HG02981 (cell line): ENCODE results near the gene PRRT1.

Experiments
- ATAC-seq: cut with Tn5 transposase; IDR thresholded peaks from one replicate; pipeline ENCODE4 v1.9.1; 2021; ENCODE audit warnings: mild to moderate bottlenecking, moderate library complexity; ENCODE audit not compliant: unreplicated experiment

PRRT1 gene

GRCh38 chr6:32127717-32128592, 23.8 kb downstream of the PRRT1 start, which contains the start of gene ATF6B:
Gene ATF6B, minus strand, starts transcription at chr6:32128246. Its CDS starts 39 bp downstream, at chr6:32128207.
- ATAC-seq, result peak; percentile 90

- ATAC-seq, result no peak
Measured at GRCh38 chr6:32127409-32127716, 24.4 kb downstream of the PRRT1 start.

GRCh38 chr6:32126880-32127279, 24.9 kb downstream of the PRRT1 start:
- no peak for ATAC-seq

GRCh38 chr6:32123681-32124080, 28.1 kb downstream of the PRRT1 start:
- ATAC-seq, result no peak

GRCh38 chr6:32120573-32121059, 31.1 kb downstream of the PRRT1 start:
- no peak for ATAC-seq

GRCh38 chr6:32118782-32119628, 32.7 kb downstream of the PRRT1 start:
- ATAC-seq, result no peak

- no peak for ATAC-seq
Measured at GRCh38 chr6:32117461-32117860, 34.3 kb downstream of the PRRT1 start.

GRCh38 chr6:32116674-32117073, 35.1 kb downstream of the PRRT1 start:
- ATAC-seq, result no peak

GRCh38 chr6:32115623-32116022, 36.1 kb downstream of the PRRT1 start:
- ATAC-seq, result no peak

- no peak for ATAC-seq
Measured at GRCh38 chr6:32114796-32115195, 36.9 kb downstream of the PRRT1 start.

GRCh38 chr6:32113386-32114352, 38.1 kb downstream of the PRRT1 start:
- no peak for ATAC-seq

GRCh38 chr6:32112431-32112980, 39.2 kb downstream of the PRRT1 start:
- ATAC-seq, result no peak

GRCh38 chr6:32111424-32112066, 40.2 kb downstream of the PRRT1 start:
- ATAC-seq, result no peak

GRCh38 chr6:32110632-32111031, 41.1 kb downstream of the PRRT1 start:
- no peak for ATAC-seq

- ATAC-seq, result no peak
Measured at GRCh38 chr6:32109765-32110160, 42.0 kb downstream of the PRRT1 start.

GRCh38 chr6:32109114-32109764, 42.5 kb downstream of the PRRT1 start, which contains the start of gene TNXB:
Gene TNXB, minus strand, starts transcription at chr6:32109338. Its CDS starts 11,140 bp downstream, at chr6:32098198.
- no peak for ATAC-seq

GRCh38 chr6:32108727-32109113, 43.0 kb downstream of the PRRT1 start:
- no peak for ATAC-seq

- no peak for ATAC-seq
Measured at GRCh38 chr6:32108094-32108627, 43.6 kb downstream of the PRRT1 start.

- ATAC-seq, result no peak
Measured at GRCh38 chr6:32107406-32107805, 44.3 kb downstream of the PRRT1 start.
